ENCODE measurements around the gene CROCC2. TPM values are rescaled to one million over a fixed set of nuclear protein-coding genes. Genes with fewer than 3 reads are reported as not detected.
A peak's percentile ranks its signal among the peaks of the same experiment; 100 is the strongest.
"Not testable (repeated sequence)": the region's sequence is repeated elsewhere in the genome, so short reads cannot be mapped to it uniquely, and the experiment has no call there.

The CROCC2 gene
- total and polyA plus RNA-seq, 2 of the 13 experiments (the other 11 are each of a cell fraction or from before 2014, with no cell fraction given), result not detected

DNA sequence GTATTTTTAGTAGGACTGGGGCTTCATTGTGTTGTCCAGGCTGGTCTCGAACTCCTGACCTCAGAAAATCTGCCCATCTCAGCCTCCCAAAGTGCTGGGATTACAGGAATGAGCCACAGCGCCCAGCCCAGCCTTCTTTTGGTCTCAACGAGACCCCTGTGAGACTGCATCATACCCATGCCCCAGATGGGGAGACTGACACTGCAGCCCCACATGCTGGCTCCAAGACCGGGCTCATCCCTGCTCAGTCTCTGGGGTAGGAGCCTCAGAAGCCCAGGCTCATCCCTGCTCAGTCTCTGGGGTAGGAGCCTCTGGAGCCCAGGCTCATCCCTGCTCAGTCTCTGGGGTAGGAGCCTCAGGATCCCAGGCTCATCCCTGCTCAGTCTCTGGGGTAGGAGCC lies 69.8 kb downstream of the CROCC2 start:
- DNase-seq (ENCODE audit: low spot score); BruUV-seq (replicated peaks); H3K9me3 ChIP-seq (ENCODE audit: low read length); CTCF ChIA-PET (ENCODE audit: low intra/inter-chr PET ratio, low total read pairs); H3K4me3 ChIP-seq (replicated peaks in 1 of 3; ENCODE audit: insufficient read depth in 1 of 3, low read depth in 2 of 3, low read length in 3 of 3); H3K36me3 ChIP-seq (replicated peaks in 1 of 2; ENCODE audit: control insufficient read depth in 1 of 2, insufficient read depth in 2 of 2, low read length in 2 of 2); H3K9ac ChIP-seq (ENCODE audit: insufficient read depth, low read depth, low read length); POLR2A ChIA-PET; ATAC-seq; H2AFZ ChIP-seq (ENCODE audit: low read length); H4K20me1 ChIP-seq (ENCODE audit: insufficient read depth, low read length); H3K79me2 ChIP-seq (ENCODE audit: insufficient read depth, low read length); intact Hi-C loops (cut with micrococcal nuclease; ENCODE audit: unreplicated experiment); FAIRE-seq; H3K27ac ChIP-seq (ENCODE audit: extremely low read length, insufficient read depth, low read length); H3K4me2 ChIP-seq (ENCODE audit: low read depth, low read length); in situ Hi-C loops (cut with HindIII; ENCODE audit: extremely low pct_ligation_motif_present, low pct_unique_long_range_greater_than_20kb): not testable (repeated sequence)
- H3K4me1 ChIP-seq (ENCODE audit: insufficient read depth, low read length), result peaks cover 11% of the 10 kb centered on the region; the same call in 1 of the 2 replicates
- 14% methylated on average over 3 of the region's 4 CpGs for WGBS (ENCODE audit: low lambda C conversion rate)
- 0 out of 2 replicates have a peak, but pooled peaks have one; percentile 27 for TF ChIP-seq ZNF629 (CRISPR knock-in tag; conservative IDR thresholded peaks at IDR 0.05)
- H3K27me3 ChIP-seq (ENCODE audit: control insufficient read depth in 1 of 2, insufficient read depth in 2 of 2, low read length in 2 of 2), result peaks cover 8 to 42% of the 10 kb centered on the region in 2 experiments; a peak in 4 of 5 replicates

DNA sequence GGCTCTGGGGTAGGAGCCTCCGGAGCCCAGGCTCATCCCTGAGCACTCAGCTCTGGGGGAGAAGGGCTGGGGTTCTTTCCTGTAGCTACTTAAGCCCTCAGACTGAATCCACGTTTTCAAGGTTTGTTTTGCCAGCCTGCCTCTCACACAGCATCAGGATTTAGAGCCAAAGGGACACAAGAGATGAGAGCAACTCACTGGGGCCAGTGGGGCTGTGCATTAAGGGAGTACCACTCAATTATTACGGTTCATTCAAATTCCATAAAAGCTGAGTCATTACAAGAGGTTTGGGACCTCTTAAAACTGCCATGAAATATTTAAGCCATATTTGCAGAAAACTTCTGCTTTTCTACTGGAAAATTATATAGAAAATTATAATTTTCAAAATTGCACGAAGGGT lies 75.1 kb downstream of the CROCC2 start:
- intact Hi-C loops (cut with micrococcal nuclease; ENCODE audit: unreplicated experiment) (loop anchor here (10.0 kb wide), 1 partner anchor 1776 kb away; no protein-coding TSS in a partner anchor), in situ Hi-C loops (cut with HindIII; ENCODE audit: extremely low pct_ligation_motif_present, low pct_unique_long_range_greater_than_20kb) (no loop called here)
- no peak overlapping the region for H2AFZ ChIP-seq (ENCODE audit: low read length)
- no TSS peak for BruUV-seq (replicated peaks)
- H3K79me2 ChIP-seq (ENCODE audit: insufficient read depth, low read length), result no peaks in the 10 kb centered on the region
- CTCF ChIA-PET (ENCODE audit: low intra/inter-chr PET ratio, low total read pairs), result no interaction called here
- H3K9me3 ChIP-seq (ENCODE audit: low read length), result no peaks in the 10 kb centered on the region
- peak; percentile 70 for TF ChIP-seq ZNF263 (CRISPR knock-in tag; IDR thresholded peaks at IDR 0.05)
- TF ChIP-seq NFE2L2 (IDR thresholded peaks at IDR 0.05; ENCODE audit: low read length), result peak; percentile 44
- TF ChIP-seq MAFK (conservative IDR thresholded peaks at IDR 0.05 in 1 of 2, IDR thresholded peaks at IDR 0.05 in 1 of 2; ENCODE audit: low read length in 2 of 2), result 0 out of 4 replicates have a peak, but pooled peaks of 1 of the 2 experiments have one; percentile 16
- no peak for TF ChIP-seq ZNF780A (CRISPR knock-in tag; IDR thresholded peaks at IDR 0.05)
- no peak for TF ChIP-seq ZBTB1 (CRISPR knock-in tag; IDR thresholded peaks at IDR 0.05; ENCODE audit: borderline replicate concordance)
- TF ChIP-seq ZNF224 (CRISPR knock-in tag; IDR thresholded peaks at IDR 0.05), result no peak
- TF ChIP-seq ZNF703 (CRISPR knock-in tag; IDR thresholded peaks at IDR 0.05; ENCODE audit: borderline replicate concordance), result no peak
- H3K27ac ChIP-seq (ENCODE audit: extremely low read length, insufficient read depth, low read length), result no peak overlapping the region
- H3K27me3 ChIP-seq (ENCODE audit: control insufficient read depth in 1 of 2, insufficient read depth in 2 of 2, low read length in 2 of 2), result peaks cover 4 to 10% of the 10 kb centered on the region in 2 experiments; a peak in 2 of 5 replicates
- no peak overlapping the region for H3K4me3 ChIP-seq (replicated peaks in 1 of 3; ENCODE audit: insufficient read depth in 1 of 3, low read depth in 2 of 3, low read length in 3 of 3)
- WGBS (ENCODE audit: low lambda C conversion rate), result 22% methylated on average over 4 of the region's 4 CpGs
- POLR2A ChIA-PET, result no interaction called here
- ATAC-seq, result no peak
- H3K4me2 ChIP-seq (ENCODE audit: low read depth, low read length), result no peak overlapping the region
- H3K4me1 ChIP-seq (ENCODE audit: insufficient read depth, low read length), result peaks cover 18% of the 10 kb centered on the region
- H4K20me1 ChIP-seq (ENCODE audit: insufficient read depth, low read length), result no peaks in the 10 kb centered on the region
- DNase-seq (ENCODE audit: low spot score), result no peak
- H3K9ac ChIP-seq (ENCODE audit: insufficient read depth, low read depth, low read length), result no peak overlapping the region
- no peak for FAIRE-seq
- no peaks in the 10 kb centered on the region for H3K36me3 ChIP-seq (replicated peaks in 1 of 2; ENCODE audit: control insufficient read depth in 1 of 2, insufficient read depth in 2 of 2, low read length in 2 of 2)

Data from HepG2 (cell line).